ENCODE measurements around the gene PMEPA1.

PMEPA1 gene

DNA sequence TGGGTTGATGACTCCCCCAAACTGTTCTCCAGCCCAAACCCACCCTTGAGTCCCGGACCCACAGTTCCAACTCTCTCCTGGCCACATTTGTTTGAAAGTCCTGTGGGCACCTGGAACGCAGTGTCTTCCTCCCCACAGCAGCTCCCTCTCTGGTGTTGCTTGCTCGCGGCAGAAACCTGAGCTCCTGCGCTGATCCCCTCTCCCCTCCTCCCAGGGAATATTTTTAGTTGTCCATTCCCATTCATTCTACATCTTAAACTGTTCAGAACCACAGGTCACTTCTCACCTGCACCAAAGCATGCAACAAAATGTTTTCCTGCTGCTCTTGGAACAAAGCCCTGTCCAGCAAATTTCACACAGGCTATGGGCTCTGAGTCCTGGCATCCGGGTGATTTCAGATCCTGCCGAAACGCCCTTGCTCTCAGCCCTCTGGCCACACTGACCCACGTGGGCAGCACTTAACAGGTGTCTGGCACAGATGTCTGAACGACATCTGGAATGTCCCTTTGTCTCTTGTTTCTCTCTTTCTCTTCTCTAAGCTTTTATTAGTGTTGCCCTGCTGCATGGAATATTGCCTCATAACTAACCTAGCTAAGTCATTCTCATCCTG, 27.0 kb upstream of the PMEPA1 start:
- H3K4me1 ChIP-seq (ENCODE audit: control insufficient read depth, insufficient read depth, low read length, poor library complexity, severe bottlenecking): no peaks in the 10 kb centered on the region
- H3K4me3 ChIP-seq (ENCODE audit: extremely low read depth, insufficient read depth, low read length, poor library complexity, severe bottlenecking): no peak overlapping the region
- 87 to 92% methylated on average over 10 of the region's 10 CpGs for WGBS, 2 experiments (ENCODE audit: insufficient coverage in 2 of 2)
- H3K36me3 ChIP-seq (ENCODE audit: control insufficient read depth, insufficient read depth, low read length): no peaks in the 10 kb centered on the region
- H3K27ac ChIP-seq (ENCODE audit: low read depth, low read length, severe bottlenecking): no peak overlapping the region
- H3K9me3 ChIP-seq (ENCODE audit: control insufficient read depth, low read length): no peaks in the 10 kb centered on the region

GRCh38 chr20:57735831-57736737, 26.3 kb upstream of the PMEPA1 start:
- 91 to 96% methylated on average over 3 to 6 of the region's 8 CpGs for WGBS, 2 experiments (ENCODE audit: insufficient coverage in 2 of 2)
- Histone ChIP-seq H3K4me1 (ENCODE audit: control insufficient read depth, insufficient read depth, low read length, poor library complexity, severe bottlenecking) (no peaks in the 10 kb centered on the region), H3K36me3 (ENCODE audit: control insufficient read depth, insufficient read depth, low read length) (no peaks in the 10 kb centered on the region), H3K27ac (ENCODE audit: low read depth, low read length, severe bottlenecking) (no peak overlapping the region), H3K4me3 (ENCODE audit: extremely low read depth, insufficient read depth, low read length, poor library complexity, severe bottlenecking) (no peak overlapping the region), H3K9me3 (ENCODE audit: control insufficient read depth, low read length) (no peaks in the 10 kb centered on the region)

- WGBS, 2 experiments (ENCODE audit: insufficient coverage in 2 of 2): 87 to 91% methylated on average over 4 to 5 of the region's 6 CpGs
- no peaks in the 10 kb centered on the region for H3K4me1 ChIP-seq (ENCODE audit: control insufficient read depth, insufficient read depth, low read length, poor library complexity, severe bottlenecking)
- no peaks in the 10 kb centered on the region for H3K9me3 ChIP-seq (ENCODE audit: control insufficient read depth, low read length)
- no peak overlapping the region for H3K27ac ChIP-seq (ENCODE audit: low read depth, low read length, severe bottlenecking)
- H3K36me3 ChIP-seq (ENCODE audit: control insufficient read depth, insufficient read depth, low read length): no peaks in the 10 kb centered on the region
- no peak overlapping the region for H3K4me3 ChIP-seq (ENCODE audit: extremely low read depth, insufficient read depth, low read length, poor library complexity, severe bottlenecking)
These were observed 24.9 kb upstream of the PMEPA1 start for GRCh38 chr20:57734754-57735153.

GRCh38 chr20:57732226-57732625, 22.4 kb upstream of the PMEPA1 start:
- no peak overlapping the region for H3K27ac ChIP-seq (ENCODE audit: low read depth, low read length, severe bottlenecking)
- no peak overlapping the region for H3K4me3 ChIP-seq (ENCODE audit: extremely low read depth, insufficient read depth, low read length, poor library complexity, severe bottlenecking)
- 76 to 79% methylated on average over 2 of the region's 4 CpGs for WGBS, 2 experiments (ENCODE audit: insufficient coverage in 2 of 2)
- no peaks in the 10 kb centered on the region for H3K4me1 ChIP-seq (ENCODE audit: control insufficient read depth, insufficient read depth, low read length, poor library complexity, severe bottlenecking)
- no peaks in the 10 kb centered on the region for H3K36me3 ChIP-seq (ENCODE audit: control insufficient read depth, insufficient read depth, low read length)
- no peaks in the 10 kb centered on the region for H3K9me3 ChIP-seq (ENCODE audit: control insufficient read depth, low read length)

GRCh38 chr20:57728762-57729161, 18.9 kb upstream of the PMEPA1 start:
- H3K27ac ChIP-seq (ENCODE audit: low read depth, low read length, severe bottlenecking): no peak overlapping the region
- H3K4me1 ChIP-seq (ENCODE audit: control insufficient read depth, insufficient read depth, low read length, poor library complexity, severe bottlenecking): no peaks in the 10 kb centered on the region
- no peaks in the 10 kb centered on the region for H3K36me3 ChIP-seq (ENCODE audit: control insufficient read depth, insufficient read depth, low read length)
- 100% methylated on average over 2 to 3 of the region's 4 CpGs for WGBS, 2 experiments (ENCODE audit: insufficient coverage in 2 of 2)
- no peaks in the 10 kb centered on the region for H3K9me3 ChIP-seq (ENCODE audit: control insufficient read depth, low read length)
- no peak overlapping the region for H3K4me3 ChIP-seq (ENCODE audit: extremely low read depth, insufficient read depth, low read length, poor library complexity, severe bottlenecking)

- Histone ChIP-seq H3K4me3 (ENCODE audit: extremely low read depth, insufficient read depth, low read length, poor library complexity, severe bottlenecking) (no peak overlapping the region), H3K9me3 (ENCODE audit: control insufficient read depth, low read length) (no peaks in the 10 kb centered on the region), H3K27ac (ENCODE audit: low read depth, low read length, severe bottlenecking) (no peak overlapping the region), H3K4me1 (ENCODE audit: control insufficient read depth, insufficient read depth, low read length, poor library complexity, severe bottlenecking) (no peaks in the 10 kb centered on the region), H3K36me3 (ENCODE audit: control insufficient read depth, insufficient read depth, low read length) (no peaks in the 10 kb centered on the region)
- WGBS, 2 experiments (ENCODE audit: insufficient coverage in 2 of 2): 88 to 90% methylated on average over 2 to 3 of the region's 3 CpGs
These were observed 18.0 kb upstream of the PMEPA1 start for GRCh38 chr20:57727863-57728262.

DNA sequence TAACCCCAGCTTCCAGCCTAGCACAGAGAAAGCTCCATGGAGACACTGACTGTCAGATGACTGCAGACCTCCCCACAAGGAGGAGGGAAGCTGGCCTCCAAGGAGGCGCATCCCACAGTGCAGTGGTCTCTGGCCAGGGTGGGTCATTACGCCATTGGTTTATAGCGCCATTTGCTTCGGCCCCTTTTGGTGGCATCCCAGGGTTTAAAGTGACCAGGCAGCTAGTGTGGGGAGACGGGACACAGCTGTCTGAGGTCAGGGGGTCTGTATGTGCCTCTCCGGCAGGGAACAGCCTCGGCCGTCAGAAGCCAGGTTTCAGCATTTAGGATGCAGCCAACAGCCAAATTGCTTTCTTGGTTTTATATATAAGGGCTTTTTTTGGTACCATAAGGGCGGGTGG, 15.8 kb upstream of the PMEPA1 start:
- 86 to 95% methylated on average over 8 to 9 of the region's 9 CpGs for WGBS, 2 experiments (ENCODE audit: insufficient coverage in 2 of 2)
- no peaks in the 10 kb centered on the region for H3K4me1 ChIP-seq (ENCODE audit: control insufficient read depth, insufficient read depth, low read length, poor library complexity, severe bottlenecking)
- no peak overlapping the region for H3K27ac ChIP-seq (ENCODE audit: low read depth, low read length, severe bottlenecking)
- H3K36me3 ChIP-seq (ENCODE audit: control insufficient read depth, insufficient read depth, low read length): no peaks in the 10 kb centered on the region
- H3K4me3 ChIP-seq (ENCODE audit: extremely low read depth, insufficient read depth, low read length, poor library complexity, severe bottlenecking): no peak overlapping the region
- no peaks in the 10 kb centered on the region for H3K9me3 ChIP-seq (ENCODE audit: control insufficient read depth, low read length)

GRCh38 chr20:57724610-57725405, 15.0 kb upstream of the PMEPA1 start:
- Histone ChIP-seq H3K9me3 (ENCODE audit: control insufficient read depth, low read length) (no peaks in the 10 kb centered on the region), H3K4me1 (ENCODE audit: control insufficient read depth, insufficient read depth, low read length, poor library complexity, severe bottlenecking) (no peaks in the 10 kb centered on the region), H3K4me3 (ENCODE audit: extremely low read depth, insufficient read depth, low read length, poor library complexity, severe bottlenecking) (no peak overlapping the region), H3K27ac (ENCODE audit: low read depth, low read length, severe bottlenecking) (no peak overlapping the region), H3K36me3 (ENCODE audit: control insufficient read depth, insufficient read depth, low read length) (no peaks in the 10 kb centered on the region)
- WGBS, 2 experiments (ENCODE audit: insufficient coverage in 2 of 2): 88 to 94% methylated on average over 13 to 14 of the region's 16 CpGs

DNA sequence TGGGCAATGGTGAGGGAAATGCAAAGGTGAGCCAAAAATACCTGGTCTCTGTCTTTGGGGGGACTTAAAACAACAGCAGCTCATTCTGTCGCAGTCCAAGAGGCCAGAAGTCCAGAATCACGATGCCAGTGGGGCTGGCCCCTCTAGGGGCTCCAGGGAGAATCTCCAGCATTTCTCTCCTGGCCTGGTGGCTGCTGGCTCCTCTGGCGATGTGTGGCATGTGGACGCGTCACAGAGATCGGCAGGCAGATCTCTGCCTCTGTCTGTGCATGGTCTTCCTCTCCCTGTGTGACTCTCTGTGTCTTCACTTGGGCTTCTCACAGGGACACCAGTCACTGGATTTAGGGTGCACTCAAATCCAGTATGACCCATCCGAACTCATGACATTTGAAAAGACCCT, 14.0 kb upstream of the PMEPA1 start:
- Histone ChIP-seq H3K4me3 (ENCODE audit: extremely low read depth, insufficient read depth, low read length, poor library complexity, severe bottlenecking) (no peak overlapping the region), H3K9me3 (ENCODE audit: control insufficient read depth, low read length) (no peaks in the 10 kb centered on the region), H3K4me1 (ENCODE audit: control insufficient read depth, insufficient read depth, low read length, poor library complexity, severe bottlenecking) (no peaks in the 10 kb centered on the region), H3K36me3 (ENCODE audit: control insufficient read depth, insufficient read depth, low read length) (no peaks in the 10 kb centered on the region), H3K27ac (ENCODE audit: low read depth, low read length, severe bottlenecking) (no peak overlapping the region)
- 93 to 97% methylated on average over 6 to 7 of the region's 7 CpGs for WGBS, 2 experiments (ENCODE audit: insufficient coverage in 2 of 2)

- WGBS, 2 experiments (ENCODE audit: insufficient coverage in 2 of 2): 94 to 100% methylated on average over 2 to 3 of the region's 4 CpGs
- H3K36me3 ChIP-seq (ENCODE audit: control insufficient read depth, insufficient read depth, low read length): no peaks in the 10 kb centered on the region
- no peaks in the 10 kb centered on the region for H3K9me3 ChIP-seq (ENCODE audit: control insufficient read depth, low read length)
- no peak overlapping the region for H3K27ac ChIP-seq (ENCODE audit: low read depth, low read length, severe bottlenecking)
- H3K4me1 ChIP-seq (ENCODE audit: control insufficient read depth, insufficient read depth, low read length, poor library complexity, severe bottlenecking): no peaks in the 10 kb centered on the region
- no peak overlapping the region for H3K4me3 ChIP-seq (ENCODE audit: extremely low read depth, insufficient read depth, low read length, poor library complexity, severe bottlenecking)
These were observed 10.1 kb upstream of the PMEPA1 start for GRCh38 chr20:57719951-57720350.
